Thyroid gland (tissue), 4 donors: ENCODE data around the gene POU3F3.

Experiments used
- POLR2A ChIP-seq, 2 donors: fragments of 450-650 bp; IDR thresholded peaks; one replicate each; pipeline ENCODE4 v1.6.1; 2017; ENCODE audit warnings: antibody characterized with exemption in 2 of 2, mild to moderate bottlenecking in 2 of 2, moderate library complexity in 1 of 2
- TF ChIP-seq, protein P1 (sequence below), 6 experiments: fragments of 200-600 bp in 3 of 6; fragments of 450-650 bp in 3 of 6; sonication (generic) in 3 of 6; IDR thresholded peaks; one replicate each; pipeline ENCODE4 v1.5.1; 2016 to 2019; ENCODE audit warnings: antibody characterized with exemption in 6 of 6, mild to moderate bottlenecking in 2 of 6, inconsistent platforms in 1 of 6, moderate library complexity in 1 of 6

DNA sequence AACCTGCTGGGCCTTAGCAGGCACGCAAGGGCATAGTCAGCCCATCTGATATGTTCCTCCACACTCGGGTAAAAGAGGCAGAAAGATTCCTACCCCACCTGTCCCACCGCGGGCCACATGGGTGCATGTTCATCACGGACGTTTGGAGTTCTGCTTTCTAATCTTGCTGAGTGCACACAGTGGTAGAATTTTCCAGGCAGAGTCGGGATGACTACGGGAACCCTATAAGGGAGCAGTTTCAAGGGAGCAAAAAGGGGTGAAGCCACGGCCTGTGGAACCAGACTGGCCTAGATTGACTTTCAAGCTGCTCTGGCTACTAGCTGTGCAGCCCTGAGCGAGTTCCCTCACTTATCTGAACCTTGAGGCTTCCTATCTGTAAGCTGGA is 36.8 kb downstream of the POU3F3 start:
- TF ChIP-seq POLR2A (IDR thresholded peaks at IDR 0.05): no peak
- TF ChIP-seq, protein P1, sequence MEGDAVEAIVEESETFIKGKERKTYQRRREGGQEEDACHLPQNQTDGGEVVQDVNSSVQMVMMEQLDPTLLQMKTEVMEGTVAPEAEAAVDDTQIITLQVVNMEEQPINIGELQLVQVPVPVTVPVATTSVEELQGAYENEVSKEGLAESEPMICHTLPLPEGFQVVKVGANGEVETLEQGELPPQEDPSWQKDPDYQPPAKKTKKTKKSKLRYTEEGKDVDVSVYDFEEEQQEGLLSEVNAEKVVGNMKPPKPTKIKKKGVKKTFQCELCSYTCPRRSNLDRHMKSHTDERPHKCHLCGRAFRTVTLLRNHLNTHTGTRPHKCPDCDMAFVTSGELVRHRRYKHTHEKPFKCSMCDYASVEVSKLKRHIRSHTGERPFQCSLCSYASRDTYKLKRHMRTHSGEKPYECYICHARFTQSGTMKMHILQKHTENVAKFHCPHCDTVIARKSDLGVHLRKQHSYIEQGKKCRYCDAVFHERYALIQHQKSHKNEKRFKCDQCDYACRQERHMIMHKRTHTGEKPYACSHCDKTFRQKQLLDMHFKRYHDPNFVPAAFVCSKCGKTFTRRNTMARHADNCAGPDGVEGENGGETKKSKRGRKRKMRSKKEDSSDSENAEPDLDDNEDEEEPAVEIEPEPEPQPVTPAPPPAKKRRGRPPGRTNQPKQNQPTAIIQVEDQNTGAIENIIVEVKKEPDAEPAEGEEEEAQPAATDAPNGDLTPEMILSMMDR (IDR thresholded peaks at IDR 0.05): no peak
